Kidney (tissue), 14 donors: ENCODE data around the gene STOX2. TPM values are rescaled to one million over a fixed set of nuclear protein-coding genes. Genes with fewer than 3 reads are reported as not detected.

ENCODE experiments used
- DNase-seq, 5 donors: peaks; one replicate each; pipeline ENCODE4 v3.0.0-alpha.2; 2013 to 2020
- FAIRE-seq: peaks from 2 replicates; lab custom pipeline; 2012; peaks lifted over from hg19 to GRCh38; lab: Jason Lieb, UNC
- H3K27ac ChIP-seq, 2 donors: one replicate each; pipeline ENCODE4 v1.7.0; 2013; ENCODE audit warnings: low read depth in 2 of 2, low read length in 2 of 2, inconsistent platforms in 1 of 2
- H3K27me3 ChIP-seq: one replicate; pipeline ENCODE4 v1.7.1; 2013; ENCODE audit warnings: low read length, inconsistent platforms; ENCODE audit not compliant: control insufficient read depth, insufficient read depth
- H3K36me3 ChIP-seq, 3 donors: one replicate each; pipeline versions ENCODE4 v1.7.0 to v1.7.1; 2013; ENCODE audit warnings: low read length in 3 of 3, control low read depth in 1 of 3, inconsistent platforms in 1 of 3; ENCODE audit not compliant: insufficient read depth in 3 of 3, control insufficient read depth in 2 of 3
- H3K4me1 ChIP-seq, 3 donors: one replicate each; pipeline versions ENCODE4 v1.7.0 to v1.7.1; 2013; ENCODE audit warnings: low read length in 3 of 3, inconsistent platforms in 1 of 3, low read depth in 1 of 3; ENCODE audit not compliant: control insufficient read depth in 2 of 3, insufficient read depth in 2 of 3
- H3K4me3 ChIP-seq, 3 donors: one replicate each; pipeline versions ENCODE4 v1.7.0 to v1.8.1; 2013; ENCODE audit warnings: low read length in 3 of 3, control low read depth in 1 of 3, inconsistent platforms in 1 of 3
- H3K9ac ChIP-seq, 3 donors: one replicate each; pipeline versions ENCODE4 v1.7.0 to v1.7.1; 2013; ENCODE audit warnings: low read length in 3 of 3, control low read depth in 1 of 3, inconsistent platforms in 1 of 3
- H3K9me3 ChIP-seq, 3 donors: one replicate each; pipeline versions ENCODE4 v1.7.0 to v1.7.1; 2013; ENCODE audit warnings: low read length in 3 of 3, control low read depth in 1 of 3, inconsistent platforms in 1 of 3; ENCODE audit not compliant: control insufficient read depth in 2 of 3, insufficient read depth in 1 of 3
- CTCF ChIP-seq: IDR thresholded peaks from 3 replicates; pipeline ENCODE4 v1.5.1; 2012; ENCODE audit warnings: mild to moderate bottlenecking, moderate library complexity, borderline replicate concordance; ENCODE audit not compliant: insufficient read depth; ENCODE audit errors: extremely low read depth
- intact Hi-C: fragments of 100-400 bp; cut with DNase I; formaldehyde crosslinking; loops from one replicate; pipeline ENCODE4 v1.11.1; 2022
- polyA plus RNA-seq: library from polyadenylated mRNA; stranded (reverse); fragments of 350-450 nt; fragmentation: Illumina TruSeq; extraction: RNeasy Lipid Tissue Mini Kit (QIAGEN cat#74804); gene quantifications from one replicate; pipeline ENCODE4 v1.2.3, GENCODE V29; 2014; ENCODE audit warnings: low read depth, low replicate concordance; ENCODE audit not compliant: insufficient read depth
- total RNA-seq: library from RNA; stranded (reverse); fragmentation: NEBNext Ultra II Directional; extraction: Animal tissue kit (Norgen Biotek cat#: 25700); gene quantifications from one replicate; pipeline ENCODE4 v1.2.1, GENCODE V29; 2021
- donor health status: control.
- donor health status: control.
- donor health status: control.
- donor health status: control.
- donor health status: control.
- donor health status: DM: yes; HTN: yes; CAD: no.
- donor health status: Normal renal cell carcinoma (clear cell type).

STOX2 gene
- total and polyA plus RNA-seq, 2 donors from 2014 or later: 0.69 to 31.8 TPM

- peak overlapping the region in 2 of 3 donors; percentile 17 to 36 for H3K4me3 ChIP-seq
These were observed 123.7 kb downstream of the STOX2 start for GRCh38 chr4:184028561-184029374.

DNA sequence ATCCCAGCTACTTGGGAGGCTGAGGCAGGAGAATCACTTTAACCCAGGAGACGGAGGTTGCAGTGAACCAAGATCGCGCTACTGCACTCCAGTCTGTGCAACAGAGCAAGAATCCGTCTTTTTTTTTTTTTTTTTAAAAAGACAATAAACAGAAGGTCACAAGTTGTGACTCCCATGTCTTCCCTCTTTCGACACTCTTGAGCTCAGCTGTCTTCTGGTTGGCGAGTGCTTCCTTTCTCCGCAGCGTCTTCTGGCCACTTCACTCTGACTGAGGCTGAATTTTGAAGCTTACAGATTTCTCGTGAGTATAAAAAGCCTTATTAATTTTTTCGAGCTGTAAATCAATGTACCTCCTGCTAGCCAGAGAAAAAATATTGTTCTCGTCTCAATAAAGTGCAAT, 124.9 kb downstream of the STOX2 start:
- Histone ChIP-seq H3K36me3 (no peaks in the 10 kb centered on the region), H3K9ac (no peak overlapping the region), H3K4me1 (no peaks in the 10 kb centered on the region), H3K27me3 (no peaks in the 10 kb centered on the region), H3K4me3 (no peak overlapping the region), H3K9me3 (no peaks in the 10 kb centered on the region), H3K27ac (no peak overlapping the region)
- DNase-seq (no peak), FAIRE-seq (no peak)
- intact Hi-C loops: no loop called here
- TF ChIP-seq CTCF: no peak

More at GRCh38 chr4:184028561-184029374, 123.7 kb downstream of the STOX2 start:
- intact Hi-C loops: no loop called here
- H3K4me1 ChIP-seq: no peaks in the 10 kb centered on the region
- H3K27me3 ChIP-seq: no peaks in the 10 kb centered on the region
- FAIRE-seq: no peak
- no peak overlapping the region for H3K9ac ChIP-seq
- no peaks in the 10 kb centered on the region for H3K9me3 ChIP-seq
- H3K27ac ChIP-seq: no peak overlapping the region
- TF ChIP-seq CTCF: no peak
- peak in 1 of 5 donors; percentile 50 for DNase-seq
- H3K36me3 ChIP-seq: no peaks in the 10 kb centered on the region

DNA sequence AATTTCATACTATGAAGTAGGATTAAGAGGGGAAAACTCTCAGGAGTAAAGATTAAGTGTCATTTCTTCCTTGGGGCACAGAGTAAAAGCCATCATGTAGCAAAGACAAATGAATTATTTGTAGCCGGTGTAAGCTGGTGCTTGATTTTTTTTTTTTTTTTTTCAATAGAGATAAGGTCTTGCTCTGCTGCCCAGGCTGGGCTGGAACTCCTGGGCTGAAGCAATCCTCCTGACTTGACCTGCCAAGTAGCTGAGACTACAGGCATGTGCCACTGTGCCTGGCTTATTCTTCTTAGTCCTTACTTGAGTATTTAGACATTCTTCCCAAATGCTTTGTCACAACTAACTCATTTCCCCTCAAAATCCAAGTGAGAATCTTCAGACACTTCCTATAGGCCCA, 125.7 kb downstream of the STOX2 start:
- H3K4me3 ChIP-seq: no peak overlapping the region
- no peaks in the 10 kb centered on the region for H3K9me3 ChIP-seq
- TF ChIP-seq CTCF: no peak
- intact Hi-C loops: no loop called here
- no peak overlapping the region for H3K27ac ChIP-seq
- H3K36me3 ChIP-seq: no peaks in the 10 kb centered on the region
- DNase-seq (no peak), FAIRE-seq (no peak)
- no peaks in the 10 kb centered on the region for H3K27me3 ChIP-seq
- no peaks in the 10 kb centered on the region for H3K4me1 ChIP-seq
- H3K9ac ChIP-seq: no peak overlapping the region
